GM21529 (cell line): ENCODE data around the gene ABCC6.
"Not testable (repeated sequence)": the region's sequence is repeated elsewhere in the genome, so short reads cannot be mapped to it uniquely, and the experiment has no call there.

Experiments used
- ATAC-seq: cut with Tn5 transposase; IDR thresholded peaks from one replicate; pipeline ENCODE4 v1.9.1; 2021; ENCODE audit not compliant: unreplicated experiment

ABCC6 gene

GRCh38 chr16:16163109-16163508 lies 60.2 kb downstream of the ABCC6 start:
- ATAC-seq = no peak

- no peak for ATAC-seq
Measured at GRCh38 chr16:16162591-16162990, 60.7 kb downstream of the ABCC6 start.

- not testable (repeated sequence) for ATAC-seq
Measured at GRCh38 chr16:16161840-16162239, 61.5 kb downstream of the ABCC6 start.

GRCh38 chr16:16161319-16161718 lies 62.0 kb downstream of the ABCC6 start:
- ATAC-seq = no peak

- no peak for ATAC-seq
Measured at GRCh38 chr16:16159662-16160061, 63.6 kb downstream of the ABCC6 start.

- no peak for ATAC-seq
Measured at GRCh38 chr16:16158741-16159374, 64.4 kb downstream of the ABCC6 start.

GRCh38 chr16:16158082-16158658 lies 65.1 kb downstream of the ABCC6 start:
- ATAC-seq = no peak

GRCh38 chr16:16157166-16157565 lies 66.1 kb downstream of the ABCC6 start:
- ATAC-seq = no peak

- no peak for ATAC-seq
Measured at GRCh38 chr16:16155234-16155633, 68.1 kb downstream of the ABCC6 start.

- no peak for ATAC-seq
Measured at GRCh38 chr16:16154281-16154951, 68.9 kb downstream of the ABCC6 start.

- not testable (repeated sequence) for ATAC-seq
Measured at GRCh38 chr16:16153000-16153399, 70.3 kb downstream of the ABCC6 start.

GRCh38 chr16:16151315-16151714 lies 72.0 kb downstream of the ABCC6 start:
- ATAC-seq = no peak

GRCh38 chr16:16150878-16151152 lies 72.5 kb downstream of the ABCC6 start:
- no peak for ATAC-seq

- ATAC-seq = no peak
Measured at GRCh38 chr16:16150117-16150877, 73.0 kb downstream of the ABCC6 start.

GRCh38 chr16:16149710-16150116 lies 73.6 kb downstream of the ABCC6 start:
- no peak for ATAC-seq

GRCh38 chr16:16148755-16149154 lies 74.5 kb downstream of the ABCC6 start:
- no peak for ATAC-seq

GRCh38 chr16:16148000-16148599 lies 75.2 kb downstream of the ABCC6 start:
- ATAC-seq = not testable (repeated sequence)

GRCh38 chr16:16147316-16147999 lies 75.8 kb downstream of the ABCC6 start:
- no peak for ATAC-seq

GRCh38 chr16:16146380-16147315 lies 76.6 kb downstream of the ABCC6 start:
- no peak for ATAC-seq

GRCh38 chr16:16145286-16145685 lies 78.0 kb downstream of the ABCC6 start:
- no peak for ATAC-seq
